Endothelial cell (in vitro differentiated cells): ENCODE data around the gene CASP6. TPM values are rescaled to one million over a fixed set of nuclear protein-coding genes. Genes with fewer than 3 reads are reported as not detected.

Experiments
- DNase-seq: peaks from one replicate; pipeline ENCODE4 v3.0.0; 2021; ENCODE audit warnings: low spot score
- H3K27ac Mint-ChIP-seq: one replicate; pipeline ENCODE4 v1.8.0; 2021; ENCODE audit warnings: mixed read lengths, inconsistent platforms; ENCODE audit not compliant: unreplicated experiment
- H3K27me3 Mint-ChIP-seq: one replicate; pipeline ENCODE4 v1.8.0; 2021; ENCODE audit warnings: mild to moderate bottlenecking, moderate library complexity, mixed read lengths, inconsistent platforms; ENCODE audit not compliant: unreplicated experiment
- H3K36me3 Mint-ChIP-seq: one replicate; pipeline ENCODE4 v1.8.0; 2021; ENCODE audit warnings: mild to moderate bottlenecking, low read depth, mixed read lengths, inconsistent platforms; ENCODE audit not compliant: unreplicated experiment
- H3K4me1 Mint-ChIP-seq: one replicate; pipeline ENCODE4 v1.8.0; 2021; ENCODE audit warnings: mild to moderate bottlenecking, mixed read lengths, inconsistent platforms; ENCODE audit not compliant: unreplicated experiment
- H3K4me3 Mint-ChIP-seq: one replicate; pipeline ENCODE4 v1.8.0; 2021; ENCODE audit warnings: mild to moderate bottlenecking, mixed read lengths, inconsistent platforms; ENCODE audit not compliant: unreplicated experiment
- H3K9me3 Mint-ChIP-seq: one replicate; pipeline ENCODE4 v1.8.0; 2021; ENCODE audit warnings: mixed read lengths, inconsistent platforms; ENCODE audit not compliant: unreplicated experiment
- total RNA-seq: library from RNA; stranded (reverse); fragmentation: NEBNext Ultra II Directional; extraction: Animal tissue kit (Norgen Biotek cat#: 25700); gene quantifications from one replicate; pipeline ENCODE4 v1.2.1, GENCODE V29; 2021; ENCODE audit not compliant: unreplicated experiment
- TF ChIP-seq, protein P1 (sequence below): fragments of 200-600 bp; sonication (generic); IDR thresholded peaks from one replicate; pipeline ENCODE4 v1.5.0; 2021; ENCODE audit warnings: antibody characterized with exemption; ENCODE audit not compliant: unreplicated experiment

The CASP6 gene
- total RNA-seq, 1 donor from 2014 or later: 76.4 TPM

DNA sequence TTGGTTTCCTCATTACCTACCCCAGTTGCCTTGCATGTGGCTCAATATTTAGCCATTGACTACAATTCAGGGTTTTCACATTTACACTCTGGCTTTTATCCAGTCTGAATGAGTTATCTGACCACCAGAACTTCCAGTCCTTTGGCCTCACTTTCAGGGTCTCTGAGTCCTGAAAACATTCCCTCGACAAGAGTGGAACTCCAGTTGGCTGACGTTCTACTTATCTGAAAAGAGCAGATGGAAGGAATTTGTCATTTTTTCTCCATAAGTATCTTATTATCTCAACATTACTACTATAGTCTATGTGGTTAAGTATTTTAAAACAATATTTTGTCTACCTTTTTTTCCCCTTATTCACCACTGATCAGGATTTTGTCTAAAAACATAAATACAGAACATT lies 5.2 kb upstream of the CASP6 start:
- Mint-ChIP-seq H3K4me3 (no peak overlapping the region), H3K27ac (no peak overlapping the region), H3K9me3 (no peaks in the 10 kb centered on the region), H3K27me3 (no peaks in the 10 kb centered on the region), H3K4me1 (peaks cover 5% of the 10 kb centered on the region), H3K36me3 (peaks cover 4% of the 10 kb centered on the region)
- TF ChIP-seq, protein P1, sequence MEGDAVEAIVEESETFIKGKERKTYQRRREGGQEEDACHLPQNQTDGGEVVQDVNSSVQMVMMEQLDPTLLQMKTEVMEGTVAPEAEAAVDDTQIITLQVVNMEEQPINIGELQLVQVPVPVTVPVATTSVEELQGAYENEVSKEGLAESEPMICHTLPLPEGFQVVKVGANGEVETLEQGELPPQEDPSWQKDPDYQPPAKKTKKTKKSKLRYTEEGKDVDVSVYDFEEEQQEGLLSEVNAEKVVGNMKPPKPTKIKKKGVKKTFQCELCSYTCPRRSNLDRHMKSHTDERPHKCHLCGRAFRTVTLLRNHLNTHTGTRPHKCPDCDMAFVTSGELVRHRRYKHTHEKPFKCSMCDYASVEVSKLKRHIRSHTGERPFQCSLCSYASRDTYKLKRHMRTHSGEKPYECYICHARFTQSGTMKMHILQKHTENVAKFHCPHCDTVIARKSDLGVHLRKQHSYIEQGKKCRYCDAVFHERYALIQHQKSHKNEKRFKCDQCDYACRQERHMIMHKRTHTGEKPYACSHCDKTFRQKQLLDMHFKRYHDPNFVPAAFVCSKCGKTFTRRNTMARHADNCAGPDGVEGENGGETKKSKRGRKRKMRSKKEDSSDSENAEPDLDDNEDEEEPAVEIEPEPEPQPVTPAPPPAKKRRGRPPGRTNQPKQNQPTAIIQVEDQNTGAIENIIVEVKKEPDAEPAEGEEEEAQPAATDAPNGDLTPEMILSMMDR: no peak
- DNase-seq: no peak

DNA sequence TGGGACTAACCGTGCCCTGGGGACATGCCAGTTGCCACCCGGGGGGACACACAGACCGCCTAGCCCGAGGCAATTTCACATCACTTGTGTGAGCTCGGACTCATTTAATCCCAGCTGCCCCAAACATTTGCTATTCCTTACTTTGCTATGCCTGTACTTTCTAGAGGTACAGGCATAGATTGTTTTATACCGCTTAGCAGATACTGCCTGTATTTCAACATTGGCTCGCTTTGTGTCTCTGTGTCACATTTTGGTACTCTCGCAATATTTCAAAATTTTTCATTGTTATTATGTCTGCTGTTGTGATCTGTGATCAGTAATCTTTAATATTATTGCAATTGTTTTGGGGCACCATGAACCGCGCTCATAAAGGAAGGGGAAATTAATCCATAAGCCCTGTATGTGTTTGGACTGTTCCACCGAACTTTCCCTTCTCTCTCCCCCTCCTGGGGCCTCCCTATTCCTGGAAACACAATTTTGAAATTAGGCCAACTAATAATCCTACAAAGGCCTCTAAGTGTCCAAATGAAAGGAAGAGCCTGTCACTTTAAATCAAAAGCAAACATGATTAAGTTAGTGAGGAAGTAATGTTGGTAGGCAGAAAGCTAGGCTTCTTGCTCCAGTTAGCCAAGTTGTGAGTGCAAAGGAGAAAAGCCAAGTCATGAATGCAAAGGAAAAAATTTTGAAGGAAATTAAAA lies 568 bp upstream of the CASP6 start:
- Mint-ChIP-seq H3K4me1 (peaks cover 26% of the 10 kb centered on the region), H3K27me3 (peaks cover 7% of the 10 kb centered on the region), H3K4me3 (peak overlapping the region; percentile 91), H3K27ac (peak overlapping the region; percentile 78), H3K9me3 (no peaks in the 10 kb centered on the region), H3K36me3 (peaks cover 24% of the 10 kb centered on the region)
- TF ChIP-seq, protein P1: no peak
- no peak for DNase-seq

GRCh38 chr4:109701566-109702410 lies 1.5 kb downstream of the CASP6 start:
- Mint-ChIP-seq H3K27me3 (peaks cover 7% of the 10 kb centered on the region), H3K4me1 (peaks cover 26% of the 10 kb centered on the region), H3K36me3 (peaks cover 33% of the 10 kb centered on the region), H3K9me3 (no peaks in the 10 kb centered on the region), H3K27ac (peak overlapping the region; percentile 86), H3K4me3 (peak overlapping the region; percentile 97)
- TF ChIP-seq, protein P1: no peak
- DNase-seq: peak; percentile 5

- Mint-ChIP-seq H3K4me1 (peaks cover 26% of the 10 kb centered on the region), H3K4me3 (no peak overlapping the region), H3K27ac (peak overlapping the region; percentile 42), H3K9me3 (no peaks in the 10 kb centered on the region), H3K27me3 (peaks cover 7% of the 10 kb centered on the region), H3K36me3 (peaks cover 38% of the 10 kb centered on the region)
- DNase-seq: no peak
- TF ChIP-seq, protein P1: no peak
Measured at GRCh38 chr4:109699553-109700225, 3.6 kb downstream of the CASP6 start.
